Stimulated activated effector memory CD8-positive, alpha-beta T cell treated with anti-CD3 and anti-CD28 coated beads, Interleukin-12 subunit alpha, Interleukin-12 subunit beta, amount 100 ng/mL, for 72 hours (primary cell): ENCODE results near the gene RBM5.
"Not testable (repeated sequence)": the region's sequence is repeated elsewhere in the genome, so short reads cannot be mapped to it uniquely, and the experiment has no call there.

Source experiments
- ATAC-seq: fragments of 150-1000 bp; cut with Tn5 transposase; 2 replicates; pipeline ENCODE4 v1.10.0; 2021
- DNase-seq, 2 donors: peaks; one replicate each; pipeline ENCODE4 v3.0.0; 2021 to 2022; ENCODE audit warnings: low spot score in 2 of 2
- H3K27ac Mint-ChIP-seq: one replicate; pipeline ENCODE4 v1.8.0; 2022; ENCODE audit warnings: mild to moderate bottlenecking, mixed read lengths
- H3K36me3 Mint-ChIP-seq: one replicate; pipeline ENCODE4 v1.8.0; 2022; ENCODE audit warnings: mild to moderate bottlenecking, mixed read lengths
- H3K4me1 Mint-ChIP-seq: one replicate; pipeline ENCODE4 v1.8.0; 2022; ENCODE audit warnings: mixed read lengths
- H3K4me3 Mint-ChIP-seq: one replicate; pipeline ENCODE4 v1.8.0; 2022; ENCODE audit warnings: mild to moderate bottlenecking, mixed read lengths
- H3K9me3 Mint-ChIP-seq: one replicate; pipeline ENCODE4 v1.8.0; 2022; ENCODE audit warnings: mixed read lengths

The RBM5 gene

DNA sequence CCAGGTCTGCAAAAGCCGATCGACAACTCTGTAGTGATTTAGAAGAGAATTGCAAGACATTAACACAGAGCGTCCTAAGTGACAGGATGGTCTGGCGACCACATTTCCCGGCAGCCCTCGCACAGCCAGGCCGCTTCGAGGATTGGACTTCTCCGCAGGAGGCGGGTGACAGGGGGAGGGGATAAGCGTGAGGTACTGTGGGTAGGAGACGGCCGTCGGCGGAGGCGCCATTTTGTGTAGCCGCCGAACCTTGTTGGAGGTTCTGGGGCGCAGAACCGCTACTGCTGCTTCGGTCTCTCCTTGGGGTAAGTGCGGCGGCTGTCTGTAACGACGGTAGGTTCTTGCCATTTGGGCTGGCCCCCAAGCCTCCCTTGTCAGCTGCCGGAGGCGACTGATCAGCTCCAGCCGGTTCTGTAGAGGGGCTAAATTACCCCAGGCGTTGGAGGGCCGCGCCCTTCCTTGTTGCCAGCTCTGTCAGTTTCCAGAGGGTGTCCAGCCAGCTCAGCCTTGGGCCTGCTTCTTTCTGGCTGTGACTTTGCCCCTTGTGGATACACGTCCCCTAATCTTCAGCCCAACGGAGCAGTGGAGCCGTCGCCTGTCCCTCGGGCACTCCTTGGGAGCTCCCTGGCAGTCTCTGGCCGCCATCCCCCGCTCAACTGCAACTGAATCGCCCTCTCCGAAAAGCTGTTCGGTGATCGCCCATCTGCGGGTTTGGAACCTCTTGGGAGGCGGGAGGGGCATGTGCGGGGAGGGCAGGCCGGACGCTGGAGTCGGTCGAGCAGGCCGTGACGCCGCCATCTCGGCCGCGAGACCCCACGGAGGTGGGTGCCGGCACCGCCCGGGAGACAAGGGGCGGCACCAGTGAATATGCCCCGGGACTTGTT lies at the start of gene RBM5:
RBM5 (plus strand) TSS at position 195 of the 884 bp plus-strand sequence. CDS start 1,516 bp downstream, outside the sequence.
- Mint-ChIP-seq H3K4me1 (peaks cover 35% of the 10 kb centered on the region), H3K36me3 (peaks cover 47% of the 10 kb centered on the region), H3K9me3 (no peaks in the 10 kb centered on the region), H3K4me3 (peak within 1 kb of the TSS; percentile 90), H3K27ac (peak within 1 kb of the TSS; percentile 99)
- DNase-seq (peak; percentile 75 to 94), ATAC-seq (peak; percentile 100)

GRCh38 chr3:50044976-50045375 lies 43.7 kb upstream of the RBM5 start:
- DNase-seq (no peak), ATAC-seq (no peak)
- no peak overlapping the region for H3K4me3 Mint-ChIP-seq
- H3K27ac Mint-ChIP-seq: peak overlapping the region; percentile 65
- no peaks in the 10 kb centered on the region for H3K4me1 Mint-ChIP-seq
- H3K36me3 Mint-ChIP-seq: peaks cover 34% of the 10 kb centered on the region
- H3K9me3 Mint-ChIP-seq: no peaks in the 10 kb centered on the region

DNA sequence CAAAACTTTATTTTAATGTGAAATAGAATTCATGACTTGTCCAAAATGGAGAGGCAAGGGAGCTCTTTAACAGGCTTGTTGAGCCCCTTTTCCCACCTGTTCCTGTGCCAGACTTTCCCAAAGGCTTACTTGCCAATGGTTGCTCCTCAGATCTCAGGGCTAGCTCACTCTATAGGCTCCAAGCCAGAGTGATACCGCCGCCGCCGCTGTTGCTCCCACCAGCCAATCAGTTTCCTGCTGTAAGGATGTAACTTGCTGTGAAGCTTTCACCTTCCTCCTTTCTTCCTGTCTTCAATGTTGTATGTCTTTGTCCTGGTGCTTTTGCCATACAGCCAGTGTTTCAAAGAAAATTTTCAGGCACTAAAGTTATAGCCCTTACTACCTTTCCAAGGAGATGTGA lies 41.3 kb upstream of the RBM5 start:
- ATAC-seq (no peak), DNase-seq (no peak)
- peaks cover 58% of the 10 kb centered on the region for H3K36me3 Mint-ChIP-seq
- H3K4me1 Mint-ChIP-seq: peaks cover under 1% of the 10 kb centered on the region
- H3K27ac Mint-ChIP-seq: peak overlapping the region; percentile 70
- no peaks in the 10 kb centered on the region for H3K9me3 Mint-ChIP-seq
- no peak overlapping the region for H3K4me3 Mint-ChIP-seq

- no peaks in the 10 kb centered on the region for H3K9me3 Mint-ChIP-seq
- no peak overlapping the region for H3K4me3 Mint-ChIP-seq
- H3K4me1 Mint-ChIP-seq: peaks cover 6% of the 10 kb centered on the region
- no peak for DNase-seq
- ATAC-seq: no peak
- peak overlapping the region; percentile 8 for H3K27ac Mint-ChIP-seq
- peaks cover 87% of the 10 kb centered on the region for H3K36me3 Mint-ChIP-seq
Measured at GRCh38 chr3:50050361-50050760, 38.4 kb upstream of the RBM5 start.

DNA sequence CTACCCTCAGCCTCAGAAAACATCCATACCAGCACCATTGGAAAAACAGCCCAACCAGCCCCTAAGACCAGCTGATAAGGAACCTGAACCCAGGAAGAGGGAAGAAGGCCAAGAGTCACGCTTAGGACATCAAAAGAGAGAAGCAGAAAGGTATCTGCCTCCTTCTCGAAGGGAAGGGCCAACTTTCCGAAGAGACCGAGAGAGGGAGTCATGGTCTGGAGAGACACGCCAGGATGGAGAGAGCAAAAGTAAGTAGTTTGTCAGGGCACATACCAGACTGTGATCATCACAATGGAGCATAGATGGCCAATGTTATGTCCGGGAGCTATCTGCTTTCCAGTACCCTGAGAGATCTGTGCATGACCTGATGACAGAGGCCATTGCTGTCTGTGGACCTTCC lies 31.0 kb upstream of the RBM5 start:
- no peak overlapping the region for H3K27ac Mint-ChIP-seq
- peaks cover 2% of the 10 kb centered on the region for H3K4me1 Mint-ChIP-seq
- no peak for ATAC-seq
- no peak overlapping the region for H3K4me3 Mint-ChIP-seq
- H3K9me3 Mint-ChIP-seq: no peaks in the 10 kb centered on the region
- no peak for DNase-seq
- H3K36me3 Mint-ChIP-seq: peaks cover 100% of the 10 kb centered on the region

- Mint-ChIP-seq H3K4me1 (no peaks in the 10 kb centered on the region), H3K27ac (peak overlapping the region; percentile 1), H3K9me3 (no peaks in the 10 kb centered on the region), H3K4me3 (no peak overlapping the region), H3K36me3 (peaks cover 100% of the 10 kb centered on the region)
- no peak for ATAC-seq
- no peak for DNase-seq
Measured at GRCh38 chr3:50068134-50068533, 20.6 kb upstream of the RBM5 start.

DNA sequence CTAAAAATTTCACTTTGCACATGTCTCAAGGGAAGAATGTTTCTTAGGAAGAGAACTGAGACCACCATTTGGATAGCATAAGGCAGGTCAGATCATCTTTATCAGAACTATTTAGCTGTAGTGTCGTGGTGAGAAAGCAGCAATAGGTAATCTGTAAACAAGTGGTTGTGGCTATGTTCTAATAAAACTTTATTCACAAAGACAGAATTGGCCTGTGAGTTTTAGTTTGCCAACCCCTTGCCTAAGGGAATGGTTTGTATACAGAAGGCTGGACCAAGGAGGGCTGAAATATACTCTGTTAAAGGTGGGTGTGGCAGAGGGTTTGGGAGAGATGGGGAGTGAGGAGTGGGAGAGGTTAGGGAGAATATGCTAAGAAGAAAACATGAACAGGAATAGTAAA lies 10.6 kb upstream of the RBM5 start:
- ATAC-seq (no peak), DNase-seq (no peak)
- Mint-ChIP-seq H3K4me3 (no peak overlapping the region), H3K27ac (peak overlapping the region; percentile 78), H3K36me3 (peaks cover 51% of the 10 kb centered on the region), H3K9me3 (no peaks in the 10 kb centered on the region), H3K4me1 (no peaks in the 10 kb centered on the region)

- H3K4me1 Mint-ChIP-seq: no peaks in the 10 kb centered on the region
- peaks cover 46% of the 10 kb centered on the region for H3K36me3 Mint-ChIP-seq
- no peak overlapping the region for H3K4me3 Mint-ChIP-seq
- no peak for DNase-seq
- H3K9me3 Mint-ChIP-seq: no peaks in the 10 kb centered on the region
- peak overlapping the region; percentile 78 for H3K27ac Mint-ChIP-seq
- peak; percentile 26 for ATAC-seq
Measured at GRCh38 chr3:50078622-50079021, 10.1 kb upstream of the RBM5 start.

DNA sequence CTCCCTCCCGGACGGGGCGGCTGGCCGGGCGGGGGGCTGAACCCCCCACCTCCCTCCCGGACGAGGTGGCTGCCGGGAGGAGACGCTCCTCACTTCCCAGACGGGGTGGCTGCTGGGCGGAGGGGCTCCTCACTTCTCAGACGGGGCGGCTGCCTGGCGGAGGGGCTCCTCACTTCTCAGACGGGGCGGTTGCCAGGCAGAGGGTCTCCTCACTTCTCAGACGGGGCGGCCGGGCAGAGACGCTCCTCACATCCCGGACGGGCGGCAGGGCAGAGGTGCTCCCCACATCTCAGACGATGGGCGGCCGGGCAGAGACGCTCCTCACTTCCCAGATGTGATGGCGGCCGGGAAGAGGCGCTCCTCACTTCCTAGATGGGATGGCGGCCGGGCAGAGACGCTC lies 3.8 kb upstream of the RBM5 start:
- H3K36me3 Mint-ChIP-seq, H3K9me3 Mint-ChIP-seq, ATAC-seq, H3K4me1 Mint-ChIP-seq, H3K4me3 Mint-ChIP-seq, DNase-seq, H3K27ac Mint-ChIP-seq: not testable (repeated sequence)

GRCh38 chr3:50089609-50089945 lies 858 bp downstream of the RBM5 start:
- Mint-ChIP-seq H3K9me3 (no peaks in the 10 kb centered on the region), H3K36me3 (peaks cover 53% of the 10 kb centered on the region), H3K27ac (peak overlapping the region; percentile 99), H3K4me1 (peaks cover 35% of the 10 kb centered on the region), H3K4me3 (peak overlapping the region; percentile 90)
- ATAC-seq: peak; percentile 3
- no peak for DNase-seq

DNA sequence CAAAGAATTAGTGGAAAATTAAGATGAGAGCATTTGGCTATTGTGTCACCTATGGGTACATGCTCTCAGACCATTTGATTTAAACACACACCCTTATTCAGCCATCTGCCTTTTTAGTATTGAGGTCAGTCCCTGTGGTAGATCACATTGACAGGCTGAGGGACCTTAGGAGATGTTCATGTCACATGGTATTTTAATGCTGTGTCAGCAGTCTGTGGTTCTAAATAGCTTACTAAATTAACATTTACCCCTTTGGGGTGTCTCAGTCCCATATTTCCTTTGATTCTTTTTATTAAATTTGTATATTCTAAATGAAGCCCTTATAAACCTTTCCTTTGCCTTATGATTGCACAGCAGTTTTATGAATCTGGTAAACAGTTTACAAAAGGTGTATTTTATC lies 2.3 kb downstream of the RBM5 start:
- H3K4me1 Mint-ChIP-seq: peaks cover 43% of the 10 kb centered on the region
- ATAC-seq: no peak
- H3K9me3 Mint-ChIP-seq: no peaks in the 10 kb centered on the region
- no peak for DNase-seq
- peaks cover 67% of the 10 kb centered on the region for H3K36me3 Mint-ChIP-seq
- peak overlapping the region; percentile 99 for H3K27ac Mint-ChIP-seq
- H3K4me3 Mint-ChIP-seq: peak overlapping the region; percentile 90

- Mint-ChIP-seq H3K4me1 (peaks cover 40% of the 10 kb centered on the region), H3K4me3 (no peak overlapping the region), H3K36me3 (peaks cover 100% of the 10 kb centered on the region), H3K9me3 (no peaks in the 10 kb centered on the region), H3K27ac (peak overlapping the region; percentile 38)
- no peak for DNase-seq
- ATAC-seq: no peak
Measured at GRCh38 chr3:50095352-50095998, 6.8 kb downstream of the RBM5 start.

DNA sequence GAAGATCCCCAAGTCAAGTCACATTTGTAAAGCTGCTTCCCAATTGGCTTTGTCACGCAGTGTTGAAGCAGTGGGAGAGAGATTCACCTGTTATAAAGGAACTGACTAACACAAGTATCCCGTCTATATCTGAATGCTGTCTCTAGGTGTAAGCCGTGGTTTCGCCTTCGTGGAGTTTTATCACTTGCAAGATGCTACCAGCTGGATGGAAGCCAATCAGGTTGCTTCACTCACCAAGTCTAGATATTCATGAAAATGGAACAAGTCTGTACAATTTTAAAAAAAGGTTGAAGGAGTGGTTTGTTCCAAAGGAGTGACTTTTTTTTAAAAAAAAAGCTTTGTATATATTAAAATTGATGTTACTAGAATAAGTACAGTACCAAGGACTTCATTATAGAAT lies 11.7 kb downstream of the RBM5 start:
- no peak for ATAC-seq

DNA sequence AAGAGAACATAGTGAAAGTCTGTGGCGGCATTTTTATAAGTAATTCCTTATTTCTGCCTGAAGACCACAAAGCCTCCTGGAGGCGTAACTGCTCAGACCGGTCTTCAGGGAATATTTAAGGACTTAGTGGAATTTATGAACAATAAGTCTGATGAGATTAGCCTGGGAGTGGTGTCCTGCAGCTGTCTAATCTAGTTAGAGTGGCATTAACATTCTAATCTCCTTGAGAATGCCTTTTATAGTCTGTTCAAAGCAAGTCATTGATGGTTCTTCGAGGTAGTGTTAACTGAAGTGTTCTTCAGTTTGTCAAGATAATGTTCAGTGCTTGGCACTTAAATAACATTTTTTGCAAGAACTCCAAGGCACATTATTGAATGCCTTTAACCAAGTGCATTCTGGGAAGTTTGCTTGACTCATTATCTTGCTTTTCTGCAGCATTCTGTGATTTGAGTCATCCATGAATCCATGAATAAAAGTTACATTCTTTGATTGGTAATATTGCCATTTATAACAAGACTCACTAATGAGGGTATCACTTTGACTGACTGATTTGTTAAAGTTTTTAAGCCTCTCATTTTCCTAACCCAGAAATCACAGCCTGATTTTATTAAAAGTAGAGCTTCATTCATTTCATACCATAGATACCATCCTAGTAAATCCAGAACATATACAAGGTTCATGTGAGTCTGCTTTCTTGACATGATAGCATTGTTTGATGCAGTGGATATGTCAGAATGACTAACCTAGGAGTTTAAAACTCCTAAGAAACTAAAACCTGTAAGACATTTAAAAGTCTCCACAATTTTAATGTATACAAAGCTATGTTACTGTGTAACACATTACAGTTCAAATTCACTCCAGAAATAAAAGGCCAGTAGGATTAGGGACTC lies 12.5 kb downstream of the RBM5 start:
- peaks cover 100% of the 10 kb centered on the region for H3K36me3 Mint-ChIP-seq
- no peak overlapping the region for H3K4me3 Mint-ChIP-seq
- H3K9me3 Mint-ChIP-seq: no peaks in the 10 kb centered on the region
- DNase-seq (no peak), ATAC-seq (peak; percentile 46)
- peak overlapping the region; percentile 17 for H3K27ac Mint-ChIP-seq
- H3K4me1 Mint-ChIP-seq: peaks cover 8% of the 10 kb centered on the region

More for the DNA sequence above, 11.7 kb downstream of the RBM5 start:
- Mint-ChIP-seq H3K36me3 (peaks cover 100% of the 10 kb centered on the region), H3K9me3 (no peaks in the 10 kb centered on the region), H3K4me1 (peaks cover 16% of the 10 kb centered on the region), H3K27ac (no peak overlapping the region), H3K4me3 (no peak overlapping the region)
- DNase-seq: no peak

GRCh38 chr3:50102558-50102957 lies 13.8 kb downstream of the RBM5 start:
- no peak for DNase-seq
- H3K36me3 Mint-ChIP-seq: peaks cover 100% of the 10 kb centered on the region
- ATAC-seq: no peak
- no peak overlapping the region for H3K4me3 Mint-ChIP-seq
- no peak overlapping the region for H3K27ac Mint-ChIP-seq
- H3K9me3 Mint-ChIP-seq: no peaks in the 10 kb centered on the region
- no peaks in the 10 kb centered on the region for H3K4me1 Mint-ChIP-seq
